GM12878 (cell line): ENCODE results near the gene PPP2R3B. TPM values are rescaled to one million over a fixed set of nuclear protein-coding genes. Genes with fewer than 3 reads are reported as not detected.

Experiments
- ATAC-seq: fragments of 200-7000 bp; cut with Tn5 transposase; 3 replicates; pipeline ENCODE4 v1.9.1; 2020; ENCODE audit warnings: mild to moderate bottlenecking, moderate library complexity
- BruUV-seq: library from RNA; stranded (reverse); fragments of 400-500 nt; replicated peaks from 2 replicates; lab custom pipeline; 2021; lab: Mats Ljungman, UMichigan
- CTCF ChIA-PET: fragments of 300-600 bp; sonication (Branson Sonifier 250); formaldehyde crosslinking; extraction: SDS; loops from one replicate; lab custom pipeline; 2021; ENCODE audit warnings: inconsistent platforms; lab: Yijun Ruan, JAX
- POLR2A ChIA-PET: fragments of 350-600 bp; formaldehyde crosslinking; extraction: SDS; loops from one replicate; lab custom pipeline; 2021; ENCODE audit warnings: inconsistent platforms; lab: Charles Lee
- RAD21 ChIA-PET: fragments of 300-600 bp; sonication (Branson Sonifier 250); formaldehyde crosslinking; loops from one replicate; lab custom pipeline; 2023; ENCODE audit warnings: antibody characterized with exemption; ENCODE audit not compliant: unreplicated experiment; lab: Charles Lee
- SMC1A ChIA-PET: fragments of 300-600 bp; sonication (Branson Sonifier 250); formaldehyde crosslinking; loops from one replicate; lab custom pipeline; 2023; ENCODE audit not compliant: unreplicated experiment, uncharacterized antibody; lab: Charles Lee
- DNase-seq: peaks from one replicate; pipeline ENCODE4 v3.0.0-alpha.2; 2011; ENCODE audit warnings: low read depth, low spot score
- FAIRE-seq: peaks from 3 replicates; lab custom pipeline; 2011; peaks lifted over from hg19 to GRCh38; lab: Jason Lieb, UNC
- H2AFZ ChIP-seq: 2 replicates; pipeline ENCODE4 v1.6.0; 2011; ENCODE audit warnings: low read depth, low read length, control low read depth; ENCODE audit not compliant: control insufficient read depth
- H3K27ac ChIP-seq: 2 replicates; pipeline ENCODE4 v1.5.1; 2011; ENCODE audit warnings: control low read depth; ENCODE audit not compliant: control insufficient read depth, insufficient read depth
- H3K27me3 ChIP-seq, 2 experiments: replicated peaks in 1 of 2; 2 replicates each; pipeline versions ENCODE4 v1.6.0 to v1.6.1; 2011; ENCODE audit warnings: low read length in 1 of 2; ENCODE audit not compliant: control insufficient read depth in 2 of 2, insufficient read depth in 2 of 2
- H3K36me3 ChIP-seq, 2 experiments: 2 replicates each; pipeline ENCODE4 v1.5.1; 2011; ENCODE audit warnings: low read length in 1 of 2; ENCODE audit not compliant: control insufficient read depth in 2 of 2, insufficient read depth in 2 of 2
- H3K4me1 ChIP-seq: 2 replicates; pipeline ENCODE4 v1.6.1; 2011; ENCODE audit warnings: mild to moderate bottlenecking, low read length, moderate library complexity, mixed read lengths; ENCODE audit not compliant: control insufficient read depth, insufficient read depth
- H3K4me2 ChIP-seq: 2 replicates; pipeline ENCODE4 v1.6.0; 2011; ENCODE audit warnings: control low read depth; ENCODE audit not compliant: control insufficient read depth, insufficient read depth
- H3K4me3 ChIP-seq: fragments of 200-600 bp; sonication (generic); 2 replicates; pipeline ENCODE4 v1.5.1; 2016
- H3K79me2 ChIP-seq: 2 replicates; pipeline ENCODE4 v1.6.0; 2011; ENCODE audit warnings: low read length; ENCODE audit not compliant: control insufficient read depth, insufficient read depth
- H3K9ac ChIP-seq: 2 replicates; pipeline ENCODE4 v1.8.0; 2011; ENCODE audit warnings: low read length, control low read depth, mixed read lengths; ENCODE audit not compliant: control insufficient read depth, insufficient read depth
- H3K9me3 ChIP-seq: replicated peaks from 3 replicates; pipeline ENCODE4 v1.5.1; 2011; ENCODE audit warnings: mild to moderate bottlenecking, low read length; ENCODE audit not compliant: control insufficient read depth, insufficient read depth
- H4K20me1 ChIP-seq: 2 replicates; pipeline ENCODE4 v1.6.0; 2011; ENCODE audit not compliant: control insufficient read depth, insufficient read depth
- ASH2L ChIP-seq: fragments of 300-600, 200-600 bp; sonication (generic); IDR thresholded peaks from 2 replicates; pipeline ENCODE4 v1.6.1; 2017; ENCODE audit warnings: low read depth, mild to moderate bottlenecking, borderline replicate concordance
- ATF7 ChIP-seq: fragments of 450-650 bp; IDR thresholded peaks from 2 replicates; pipeline ENCODE4 v1.6.1; 2016; ENCODE audit warnings: low read depth, mild to moderate bottlenecking
- BACH1 ChIP-seq: fragments of 450-650 bp; IDR thresholded peaks from 2 replicates; pipeline ENCODE4 v1.6.1; 2017; ENCODE audit warnings: mild to moderate bottlenecking, borderline replicate concordance
- CBX3 ChIP-seq: fragments of 200-600 bp; sonication (generic); IDR thresholded peaks from 2 replicates; pipeline ENCODE4 v1.6.1; 2016; ENCODE audit warnings: low read depth, borderline replicate concordance
- HDAC6 ChIP-seq: fragments of 200-600 bp; sonication (generic); IDR thresholded peaks from one replicate; pipeline ENCODE4 v1.8.0; 2017; ENCODE audit warnings: antibody characterized with exemption; ENCODE audit not compliant: unreplicated experiment
- RCOR1 ChIP-seq: conservative IDR thresholded peaks from 2 replicates; pipeline ENCODE4 v1.6.1; 2012; ENCODE audit warnings: low read depth, low read length, improper control_type of control experiment
- SIN3A ChIP-seq: IDR thresholded peaks from 2 replicates; pipeline ENCODE4 v1.6.1; 2012; ENCODE audit warnings: low read depth, low read length, improper control_type of control experiment
- SP1 ChIP-seq: IDR thresholded peaks from one replicate; pipeline ENCODE4 v1.6.1; 2011; ENCODE audit warnings: low read depth, low read length
- ZBED1 ChIP-seq: IDR thresholded peaks from 2 replicates; pipeline ENCODE4 v1.6.1; 2016; ENCODE audit warnings: borderline replicate concordance
- ZNF622 ChIP-seq: fragments of 450-650 bp; IDR thresholded peaks from 2 replicates; pipeline ENCODE4 v1.6.1; 2017; ENCODE audit warnings: mild to moderate bottlenecking, inconsistent platforms
- WGBS: methylation state at CpG from one replicate; pipeline ENCODE4 v1.1.6; 2016; ENCODE audit warnings: low lambda C conversion rate; ENCODE audit not compliant: insufficient replicate concordance, insufficient coverage; ENCODE audit errors: missing lambda C conversion rate; 5-methylcytosine and 5-hydroxymethylcytosine counted together
- in situ Hi-C: fragments of 300-500 bp; cut with MboI; formaldehyde crosslinking; loops from 9 replicates; pipeline ENCODE4 v1.14.3; 2018; ENCODE audit warnings: mixed read lengths
- intact Hi-C: fragments of 100-400 bp; cut with micrococcal nuclease; formaldehyde crosslinking; loops from one replicate; pipeline ENCODE4 v1.14.2; 2022; ENCODE audit not compliant: unreplicated experiment
- polyA plus RNA-seq, 11 experiments: library from polyadenylated mRNA; depleted of rRNA in 4 of 11; unstranded in 6 of 11; stranded (reverse) in 5 of 11; fragments of >200 nt; fragmentation: Nextera tagmentation in 4 of 11; fragmentation: Illumina TruSeq in 1 of 11; extraction: Ambion mirVana in 4 of 11; extraction: Trizol in 1 of 11; gene quantifications; 1 replicate in 1 of 11; 2 replicates in 10 of 11; pipeline versions ENCODE4 v1.2.1 to v1.2.3, GENCODE V29; 2011 to 2016; ENCODE audit warnings: inconsistent platforms in 2 of 11, missing spikeins in 2 of 11, low read depth in 1 of 11
- total RNA-seq, 4 experiments: library from RNA; depleted of rRNA in 3 of 4; stranded (reverse); fragments of >200 nt in 3 of 4; fragmentation: Illumina TruSeq in 1 of 4; extraction: Trizol in 1 of 4; gene quantifications; 2 replicates each; pipeline versions ENCODE4 v1.2.1 to v1.2.3, GENCODE V29; 2013 to 2021
- TF ChIP-seq, protein P1 (sequence below): fragments of 450-650 bp; IDR thresholded peaks from 2 replicates; pipeline ENCODE4 v1.6.1; 2016; ENCODE audit warnings: mild to moderate bottlenecking
- TF ChIP-seq, protein P2 (sequence below): IDR thresholded peaks from 2 replicates; pipeline ENCODE4 v1.6.1; 2012; ENCODE audit warnings: low read length, inconsistent platforms
- TF ChIP-seq, protein P3 (sequence below): fragments of 150-350 bp; IDR thresholded peaks from 2 replicates; pipeline ENCODE4 v1.6.1; 2014; ENCODE audit warnings: mild to moderate bottlenecking, low read depth, low read length

Gene PPP2R3B
- total and polyA plus RNA-seq, 10 of the 15 experiments (the other 5 are each of a cell fraction or from before 2014, with no cell fraction given), result 0.11 to 34.3 (median 9.7) TPM; not detected in 1

DNA sequence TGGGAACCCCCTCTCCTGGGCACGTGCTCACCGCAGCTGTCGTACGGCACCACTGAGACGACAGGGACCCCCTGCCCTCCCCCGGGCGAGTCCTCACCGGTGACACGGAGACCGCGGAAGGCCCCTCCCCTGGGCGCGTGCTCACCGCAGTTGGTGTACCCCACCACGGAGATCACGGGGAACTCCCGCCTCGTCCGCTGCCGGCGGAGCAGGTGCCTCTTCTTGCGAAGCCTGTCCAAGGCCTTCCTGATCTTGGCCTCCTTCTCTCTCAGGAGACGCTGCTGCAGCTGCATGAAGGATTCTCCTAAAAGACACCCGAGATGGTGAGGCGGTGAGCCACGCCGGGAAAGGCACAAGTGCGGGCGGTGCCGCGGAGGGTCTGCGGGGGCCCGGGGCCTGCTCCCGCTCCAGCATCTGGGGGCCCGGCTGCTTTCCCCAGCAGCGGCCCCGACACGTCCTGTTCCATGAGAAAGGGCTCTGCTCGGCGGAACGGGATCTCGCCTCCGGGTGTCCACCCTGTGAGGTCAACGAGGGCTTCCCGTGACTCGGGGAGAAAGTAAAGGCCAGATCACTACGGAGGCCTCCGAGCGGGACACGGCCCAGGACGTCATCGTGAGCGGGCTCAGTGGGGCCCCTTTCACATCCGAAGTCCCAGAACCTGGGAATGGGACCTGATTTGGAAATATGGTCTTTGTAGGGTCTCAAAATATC is 73.9 kb downstream of the PPP2R3B start:
- ChIA-PET RAD21 (no interaction called here), SMC1A (no interaction called here), POLR2A (no interaction called here), CTCF (no interaction called here)
- intact Hi-C loops (loop anchor here (10.0 kb wide), 1 partner anchor 932 kb away; no protein-coding TSS in a partner anchor), in situ Hi-C loops (no loop called here)
- ATAC-seq (no peak), DNase-seq (no peak), FAIRE-seq (no peak)
- Histone ChIP-seq H3K9me3 (no peaks in the 10 kb centered on the region), H4K20me1 (no peaks in the 10 kb centered on the region), H3K36me3 (peaks cover 10 to 22% of the 10 kb centered on the region in 2 experiments; a peak in 3 of 4 replicates), H2AFZ (no peak overlapping the region), H3K4me1 (no peaks in the 10 kb centered on the region), H3K4me2 (no peak overlapping the region), H3K9ac (no peak overlapping the region), H3K79me2 (peaks cover 5% of the 10 kb centered on the region), H3K27me3 (no peaks in the 10 kb centered on the region), H3K27ac (no peak overlapping the region), H3K4me3 (no peak overlapping the region)
- 95% methylated on average over 45 of the region's 54 CpGs for WGBS
- BruUV-seq, result no TSS peak
- TF ChIP-seq RCOR1, result no peak
- TF ChIP-seq, protein P1, sequence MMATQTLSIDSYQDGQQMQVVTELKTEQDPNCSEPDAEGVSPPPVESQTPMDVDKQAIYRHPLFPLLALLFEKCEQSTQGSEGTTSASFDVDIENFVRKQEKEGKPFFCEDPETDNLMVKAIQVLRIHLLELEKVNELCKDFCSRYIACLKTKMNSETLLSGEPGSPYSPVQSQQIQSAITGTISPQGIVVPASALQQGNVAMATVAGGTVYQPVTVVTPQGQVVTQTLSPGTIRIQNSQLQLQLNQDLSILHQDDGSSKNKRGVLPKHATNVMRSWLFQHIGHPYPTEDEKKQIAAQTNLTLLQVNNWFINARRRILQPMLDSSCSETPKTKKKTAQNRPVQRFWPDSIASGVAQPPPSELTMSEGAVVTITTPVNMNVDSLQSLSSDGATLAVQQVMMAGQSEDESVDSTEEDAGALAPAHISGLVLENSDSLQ, result no peak
- no peak for TF ChIP-seq HDAC6
- TF ChIP-seq, protein P2, sequence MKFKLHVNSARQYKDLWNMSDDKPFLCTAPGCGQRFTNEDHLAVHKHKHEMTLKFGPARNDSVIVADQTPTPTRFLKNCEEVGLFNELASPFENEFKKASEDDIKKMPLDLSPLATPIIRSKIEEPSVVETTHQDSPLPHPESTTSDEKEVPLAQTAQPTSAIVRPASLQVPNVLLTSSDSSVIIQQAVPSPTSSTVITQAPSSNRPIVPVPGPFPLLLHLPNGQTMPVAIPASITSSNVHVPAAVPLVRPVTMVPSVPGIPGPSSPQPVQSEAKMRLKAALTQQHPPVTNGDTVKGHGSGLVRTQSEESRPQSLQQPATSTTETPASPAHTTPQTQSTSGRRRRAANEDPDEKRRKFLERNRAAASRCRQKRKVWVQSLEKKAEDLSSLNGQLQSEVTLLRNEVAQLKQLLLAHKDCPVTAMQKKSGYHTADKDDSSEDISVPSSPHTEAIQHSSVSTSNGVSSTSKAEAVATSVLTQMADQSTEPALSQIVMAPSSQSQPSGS, result no peak
- no peak for TF ChIP-seq ATF7
- no peak for TF ChIP-seq ASH2L
- TF ChIP-seq CBX3, result no peak
- TF ChIP-seq ZNF622, result no peak
- TF ChIP-seq ZBED1, result no peak
- TF ChIP-seq SP1, result no peak
- TF ChIP-seq, protein P3, sequence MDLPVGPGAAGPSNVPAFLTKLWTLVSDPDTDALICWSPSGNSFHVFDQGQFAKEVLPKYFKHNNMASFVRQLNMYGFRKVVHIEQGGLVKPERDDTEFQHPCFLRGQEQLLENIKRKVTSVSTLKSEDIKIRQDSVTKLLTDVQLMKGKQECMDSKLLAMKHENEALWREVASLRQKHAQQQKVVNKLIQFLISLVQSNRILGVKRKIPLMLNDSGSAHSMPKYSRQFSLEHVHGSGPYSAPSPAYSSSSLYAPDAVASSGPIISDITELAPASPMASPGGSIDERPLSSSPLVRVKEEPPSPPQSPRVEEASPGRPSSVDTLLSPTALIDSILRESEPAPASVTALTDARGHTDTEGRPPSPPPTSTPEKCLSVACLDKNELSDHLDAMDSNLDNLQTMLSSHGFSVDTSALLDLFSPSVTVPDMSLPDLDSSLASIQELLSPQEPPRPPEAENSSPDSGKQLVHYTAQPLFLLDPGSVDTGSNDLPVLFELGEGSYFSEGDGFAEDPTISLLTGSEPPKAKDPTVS, result no peak
- no peak for TF ChIP-seq BACH1
- TF ChIP-seq SIN3A, result no peak
